Gastrocnemius medialis (tissue), 4 donors: Measurements from ENCODE around the gene MYH3. TPM values are rescaled to one million over a fixed set of nuclear protein-coding genes. Genes with fewer than 3 reads are reported as not detected.

Experiments used
- ATAC-seq, 2 donors: fragments of 150-250 bp; one replicate each; pipeline ENCODE4 v1.9.1; 2016
- DNase-seq, 2 donors: peaks; one replicate each; pipeline ENCODE4 v3.0.0-alpha.2; 2019
- H3K27ac ChIP-seq, 4 donors: fragments of 200-600 bp; sonication (generic); 1 replicate in 1 of 4; 2 replicates in 3 of 4; pipeline ENCODE4 v1.5.1; 2016 to 2018; ENCODE audit warnings: mild to moderate bottlenecking in 2 of 4, moderate library complexity in 1 of 4
- H3K27me3 ChIP-seq, 3 donors: fragments of 200-600 bp; sonication (generic) in 2 of 3; 1 replicate in 1 of 3; 2 replicates in 2 of 3; pipeline versions ENCODE4 v1.5.1 to v1.6.0; 2016 to 2019; ENCODE audit warnings: mild to moderate bottlenecking in 1 of 3, moderate library complexity in 1 of 3
- H3K36me3 ChIP-seq, 2 donors: fragments of 200-600 bp; sonication (generic) in 1 of 2; one replicate each; pipeline ENCODE4 v1.5.1; 2017 to 2018
- H3K4me1 ChIP-seq, 2 donors: fragments of 200-600 bp; sonication (generic) in 1 of 2; one replicate each; pipeline ENCODE4 v1.5.1; 2016 to 2017; ENCODE audit warnings: mild to moderate bottlenecking in 2 of 2
- H3K4me3 ChIP-seq, 4 donors: fragments of 200-600 bp; sonication (generic) in 3 of 4; 1 replicate in 1 of 4; 2 replicates in 3 of 4; pipeline ENCODE4 v1.5.1; 2016 to 2019; ENCODE audit warnings: mild to moderate bottlenecking in 2 of 4
- H3K9me3 ChIP-seq, 3 donors: fragments of 200-600 bp; sonication (generic) in 2 of 3; 1 replicate in 1 of 3; 2 replicates in 2 of 3; pipeline ENCODE4 v1.5.1; 2016 to 2019
- CTCF ChIP-seq, 5 experiments: fragments of 450-650 bp in 3 of 5; fragments of 200-600 bp in 2 of 5; sonication (generic) in 2 of 5; IDR thresholded peaks in 4 of 5; conservative IDR thresholded peaks in 1 of 5; 1 replicate in 4 of 5; 2 replicates in 1 of 5; pipeline ENCODE4 v1.5.1; 2016 to 2019; ENCODE audit warnings: antibody characterized with exemption in 5 of 5, mild to moderate bottlenecking in 3 of 5, moderate library complexity in 3 of 5
- POLR2A ChIP-seq, 2 donors: fragments of 450-650 bp; IDR thresholded peaks; one replicate each; pipeline ENCODE4 v1.6.1; 2017; ENCODE audit warnings: antibody characterized with exemption in 2 of 2, mild to moderate bottlenecking in 2 of 2, moderate library complexity in 2 of 2
- in situ Hi-C, 4 donors: fragments of 200-750 bp; cut with MboI; loops; one replicate each; pipeline versions ENCODE4 v1.15.0 to v1.8.0; 2017; ENCODE audit warnings: low sequenced_read_pairs in 4 of 4
- intact Hi-C: fragments of 100-400 bp; cut with DNase I; formaldehyde crosslinking; loops from one replicate; pipeline ENCODE4 v1.15.1; 2023; ENCODE audit warnings: low total_unique reads
- total RNA-seq, 4 donors: library from RNA; depleted of rRNA; stranded (reverse); fragments of >200 nt; gene quantifications; one replicate each; pipeline versions ENCODE4 v1.1.0 to v1.2.3, GENCODE V29; 2016

Gene MYH3
- total RNA-seq, 4 donors from 2014 or later = 1.5 to 17.6 (median 5.3) TPM

- ATAC-seq (peak; percentile 18 to 42), DNase-seq (peak in 1 of 2 donors; percentile 73)
- in situ Hi-C loops (loop anchor here (5.0 to 25.0 kb wide), 4 partner anchors 100 to 702 kb away; partner anchors contain the start of genes RCVRN (in 3 of the 4) and MYH1 (in 1 of the 4)), intact Hi-C loops (loop anchor here (2.0 to 5.0 kb wide), 3 partner anchors 98 to 692 kb away; no protein-coding TSS in a partner anchor)
- H3K9me3 ChIP-seq = no peaks in the 10 kb centered on the region
- H3K4me1 ChIP-seq = peaks cover 16 to 32% of the 10 kb centered on the region in 2 donors
- H3K27me3 ChIP-seq = no peaks in the 10 kb centered on the region
- H3K4me3 ChIP-seq = peak overlapping the region; percentile 17 to 35 (median 22)
- TF ChIP-seq POLR2A (IDR thresholded peaks at IDR 0.05) = no peak
- peak; percentile 66 to 85 (median 76) for TF ChIP-seq CTCF (IDR thresholded peaks at IDR 0.05 in 4 of 5, conservative IDR thresholded peaks at IDR 0.05 in 1 of 5)
- H3K36me3 ChIP-seq = no peaks in the 10 kb centered on the region
- H3K27ac ChIP-seq = peak overlapping the region; percentile 68 to 84 (median 74)
Observed at GRCh38 chr17:10614536-10615155, 42.5 kb downstream of the MYH3 start.

GRCh38 chr17:10613775-10614513 is 43.2 kb downstream of the MYH3 start:
- Histone ChIP-seq H3K27ac (peak overlapping the region; percentile 68 to 84 (median 74)), H3K9me3 (no peaks in the 10 kb centered on the region), H3K27me3 (no peaks in the 10 kb centered on the region), H3K36me3 (no peaks in the 10 kb centered on the region), H3K4me3 (peak overlapping the region; percentile 17 to 35 (median 22)), H3K4me1 (peaks cover 16 to 32% of the 10 kb centered on the region in 2 donors)
- DNase-seq = peak in 1 of 2 donors; percentile 73
- intact Hi-C loops = loop anchor here (2.0 to 5.0 kb wide), 4 partner anchors 65 to 692 kb away; partner anchors contain the start of gene MYH2
- in situ Hi-C loops = loop anchor here (10.0 to 25.0 kb wide), 3 partner anchors 99 to 702 kb away; partner anchors contain the start of genes RCVRN (in 3 of the 4) and MYH1 (in 1 of the 4)
- ATAC-seq = peak; percentile 54 to 66
- TF ChIP-seq CTCF (IDR thresholded peaks at IDR 0.05 in 4 of 5, conservative IDR thresholded peaks at IDR 0.05 in 1 of 5) = no peak
- no peak for TF ChIP-seq POLR2A (IDR thresholded peaks at IDR 0.05)

- DNase-seq (no peak), ATAC-seq (peak in 1 of 2 donors; percentile 15)
- intact Hi-C loops (loop anchor here (2.0 to 5.0 kb wide), 2 partner anchors 64 to 691 kb away; partner anchors contain the start of gene MYH2), in situ Hi-C loops (loop anchor here (10.0 to 25.0 kb wide), 3 partner anchors 98 to 701 kb away; partner anchors contain the start of genes RCVRN (in 3 of the 4) and MYH1 (in 1 of the 4))
- H3K27me3 ChIP-seq = no peaks in the 10 kb centered on the region
- H3K9me3 ChIP-seq = no peaks in the 10 kb centered on the region
- no peaks in the 10 kb centered on the region for H3K36me3 ChIP-seq
- H3K27ac ChIP-seq = peak overlapping the region; percentile 68 to 84 (median 74)
- no peak for TF ChIP-seq CTCF (IDR thresholded peaks at IDR 0.05 in 4 of 5, conservative IDR thresholded peaks at IDR 0.05 in 1 of 5)
- TF ChIP-seq POLR2A (IDR thresholded peaks at IDR 0.05) = no peak
- peaks cover 16 to 28% of the 10 kb centered on the region in 2 donors for H3K4me1 ChIP-seq
- no peak overlapping the region for H3K4me3 ChIP-seq
Observed at GRCh38 chr17:10612957-10613744, 44.0 kb downstream of the MYH3 start.

DNA sequence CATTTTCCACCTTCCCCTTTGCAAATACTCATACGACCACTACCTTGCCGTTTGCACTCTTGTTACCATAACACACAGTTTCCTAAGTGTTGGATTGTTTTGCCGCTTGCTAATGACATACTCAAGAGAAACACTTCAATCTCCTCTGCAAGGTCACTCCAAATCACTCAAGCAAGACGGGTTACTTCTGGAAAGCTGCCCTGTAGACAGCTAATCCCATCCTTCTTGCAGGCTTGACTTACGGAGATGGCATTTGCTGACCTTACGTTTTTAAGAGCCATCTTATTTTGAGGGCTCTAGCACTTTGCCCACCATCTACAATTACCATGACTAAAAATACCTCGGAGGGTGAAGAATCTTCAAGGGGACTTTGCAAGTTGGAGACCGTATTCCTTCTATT is 46.2 kb downstream of the MYH3 start:
- Histone ChIP-seq H3K27ac (peak overlapping the region; percentile 68 to 84 (median 74)), H3K36me3 (no peaks in the 10 kb centered on the region), H3K9me3 (no peaks in the 10 kb centered on the region), H3K4me3 (peak overlapping the region in 1 of 4 donors; percentile 20), H3K4me1 (peaks cover 16 to 18% of the 10 kb centered on the region in 2 donors), H3K27me3 (no peaks in the 10 kb centered on the region)
- peak in 1 of 2 donors; percentile 69 for DNase-seq
- intact Hi-C loops (loop anchor here (5.0 kb wide), 1 partner anchor 689 kb away; no protein-coding TSS in a partner anchor), in situ Hi-C loops (loop anchor here (10.0 to 25.0 kb wide), 3 partner anchors 96 to 699 kb away; partner anchors contain the start of genes RCVRN (in 3 of the 4) and MYH1 (in 1 of the 4))
- peak; percentile 31 to 59 for ATAC-seq
- TF ChIP-seq POLR2A (IDR thresholded peaks at IDR 0.05) (no peak), CTCF (IDR thresholded peaks at IDR 0.05 in 4 of 5, conservative IDR thresholded peaks at IDR 0.05 in 1 of 5) (no peak)
